ENCODE results near the gene CDH13. TPM values are rescaled to one million over a fixed set of nuclear protein-coding genes. Genes with fewer than 3 reads are reported as not detected.
A peak's percentile ranks its signal among the peaks of the same experiment; 100 is the strongest.

The CDH13 gene
- polyA plus RNA-seq, 6 donors from 2014 or later, result 0.04 to 0.29 (median 0.19) TPM; not detected in 1

DNA sequence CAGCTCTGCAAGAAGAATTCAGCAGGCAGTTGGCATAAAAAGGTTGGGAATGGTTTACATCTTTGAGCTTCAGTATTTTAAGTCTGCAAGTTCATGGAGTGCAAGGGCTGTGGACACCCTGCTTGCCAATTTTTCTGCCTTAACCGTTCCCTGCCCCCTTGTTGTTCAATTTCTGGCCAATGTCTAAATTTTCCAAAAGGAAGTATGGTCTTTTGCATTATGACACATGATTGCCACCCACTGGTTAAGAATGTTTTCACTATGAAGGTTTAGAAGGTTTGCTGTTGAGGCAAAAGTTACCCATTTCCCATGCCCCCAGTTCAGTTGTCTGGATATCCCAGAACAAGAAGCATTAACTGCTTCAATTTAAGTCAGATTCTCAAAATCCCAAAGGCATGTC lies 441.9 kb downstream of the CDH13 start:
- H3K4me3 Mint-ChIP-seq, result no peak overlapping the region

DNA sequence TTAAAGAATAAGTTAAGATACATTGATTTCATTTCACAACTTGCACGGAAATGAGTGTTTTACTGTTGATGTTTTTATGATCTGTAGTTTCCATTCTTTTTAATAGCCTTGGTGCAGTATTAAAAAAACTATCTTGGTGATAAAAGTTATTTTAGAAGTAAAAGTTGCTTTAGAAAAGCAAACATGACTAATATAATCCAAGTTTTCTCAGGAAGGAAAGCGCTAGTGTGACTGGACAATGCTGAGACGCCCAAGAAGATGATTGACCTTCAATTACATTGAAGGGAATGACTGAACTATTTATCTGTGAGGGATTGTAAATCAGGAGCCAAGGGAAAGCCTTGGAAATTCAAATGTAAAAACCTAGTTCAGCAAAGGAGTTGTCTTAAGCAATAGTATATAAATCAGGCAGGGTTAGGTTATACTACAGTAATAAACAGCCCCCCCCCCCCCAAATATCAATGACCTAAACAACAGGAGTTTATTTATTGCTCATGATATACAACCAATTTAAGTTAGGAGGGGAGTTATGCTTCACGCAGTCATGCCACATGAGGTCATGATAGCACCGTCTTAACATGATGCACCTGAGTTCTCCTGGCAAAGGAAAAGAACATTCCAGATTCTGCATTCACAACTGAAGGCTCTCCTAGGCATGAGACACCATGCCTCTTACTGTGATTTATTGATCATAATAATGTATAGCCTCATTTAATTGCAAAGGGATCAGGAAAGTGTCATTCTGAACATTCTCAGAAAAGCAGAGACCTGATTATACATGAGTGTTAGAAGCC lies 443.8 kb downstream of the CDH13 start:
- H3K4me3 Mint-ChIP-seq, result no peak overlapping the region
- H3K27ac Mint-ChIP-seq, result no peak overlapping the region
- H3K4me1 Mint-ChIP-seq, result no peaks in the 10 kb centered on the region

More for the DNA sequence above, 441.9 kb downstream of the CDH13 start:
- Mint-ChIP-seq H3K27ac (no peak overlapping the region), H3K27me3 (peaks cover 0 to 4% (median 0%) of the 10 kb centered on the region in 3 donors), H3K36me3 (no peaks in the 10 kb centered on the region), H3K9me3 (peaks cover 0 to 17% (median 6%) of the 10 kb centered on the region in 7 donors), H3K4me1 (no peaks in the 10 kb centered on the region)
- ATAC-seq (ENCODE audit: low read depth in 2 of 2), result no peak
- DNase-seq, result no peak

DNA sequence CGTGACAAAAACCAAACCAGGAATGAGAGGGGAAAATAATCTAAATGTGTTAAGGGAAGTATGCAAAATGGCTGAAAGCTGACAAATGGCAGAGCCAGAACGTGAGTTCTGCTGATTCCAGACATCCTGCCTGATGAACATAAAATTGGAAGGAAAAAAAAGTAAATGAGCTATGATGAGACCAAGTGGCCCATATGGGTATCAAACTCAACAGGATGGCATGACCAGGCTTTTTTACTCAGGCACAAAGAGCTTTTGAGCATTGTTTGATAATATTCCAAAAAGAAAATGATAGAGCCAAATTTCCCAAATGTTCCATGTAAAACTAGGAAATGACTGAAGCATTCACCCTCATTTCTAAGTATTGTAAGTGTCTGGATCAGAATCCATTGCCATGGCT lies 449.2 kb downstream of the CDH13 start:
- Mint-ChIP-seq H3K4me1 (no peaks in the 10 kb centered on the region), H3K36me3 (no peaks in the 10 kb centered on the region), H3K9me3 (peaks cover 0 to 7% (median 2%) of the 10 kb centered on the region in 7 donors), H3K4me3 (no peak overlapping the region), H3K27ac (no peak overlapping the region), H3K27me3 (peaks cover 0 to 3% (median 0%) of the 10 kb centered on the region in 3 donors)
- DNase-seq, result no peak
- ATAC-seq (ENCODE audit: low read depth in 2 of 2), result no peak

More for the DNA sequence above, 443.8 kb downstream of the CDH13 start:
- ATAC-seq (ENCODE audit: low read depth in 2 of 2), result no peak
- DNase-seq, result no peak
- peaks cover 0 to 1% (median 0%) of the 10 kb centered on the region in 3 donors for H3K27me3 Mint-ChIP-seq
- H3K9me3 Mint-ChIP-seq, result peaks cover 0 to 19% (median 4%) of the 10 kb centered on the region in 7 donors
- H3K36me3 Mint-ChIP-seq, result no peaks in the 10 kb centered on the region

DNA sequence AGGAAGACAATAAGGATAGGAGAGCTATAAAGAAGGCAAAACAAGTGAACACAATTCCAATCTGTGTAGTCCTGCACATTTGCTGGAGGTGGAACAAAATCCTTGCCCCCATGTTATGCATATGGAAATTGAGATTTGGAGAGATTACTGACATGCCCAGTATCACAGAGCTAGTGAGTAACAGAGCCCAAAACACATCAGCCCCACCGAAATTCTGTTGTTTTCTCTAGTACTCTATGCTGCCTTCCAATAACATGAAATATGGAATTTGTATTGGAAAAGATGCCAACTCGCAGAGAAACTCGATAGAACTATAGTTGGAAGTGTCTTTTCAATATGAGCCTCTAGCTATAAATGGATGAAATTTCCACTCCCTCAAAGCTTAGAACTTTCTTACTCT lies 456.6 kb downstream of the CDH13 start:
- DNase-seq (no peak), ATAC-seq (ENCODE audit: low read depth in 2 of 2) (no peak)
- H3K36me3 Mint-ChIP-seq, result no peaks in the 10 kb centered on the region
- H3K4me1 Mint-ChIP-seq, result no peaks in the 10 kb centered on the region
- H3K27me3 Mint-ChIP-seq, result peaks cover 0 to 4% (median 0%) of the 10 kb centered on the region in 3 donors
- H3K4me3 Mint-ChIP-seq, result no peak overlapping the region
- H3K27ac Mint-ChIP-seq, result no peak overlapping the region
- H3K9me3 Mint-ChIP-seq, result peaks cover 0 to 9% (median 2%) of the 10 kb centered on the region in 7 donors

DNA sequence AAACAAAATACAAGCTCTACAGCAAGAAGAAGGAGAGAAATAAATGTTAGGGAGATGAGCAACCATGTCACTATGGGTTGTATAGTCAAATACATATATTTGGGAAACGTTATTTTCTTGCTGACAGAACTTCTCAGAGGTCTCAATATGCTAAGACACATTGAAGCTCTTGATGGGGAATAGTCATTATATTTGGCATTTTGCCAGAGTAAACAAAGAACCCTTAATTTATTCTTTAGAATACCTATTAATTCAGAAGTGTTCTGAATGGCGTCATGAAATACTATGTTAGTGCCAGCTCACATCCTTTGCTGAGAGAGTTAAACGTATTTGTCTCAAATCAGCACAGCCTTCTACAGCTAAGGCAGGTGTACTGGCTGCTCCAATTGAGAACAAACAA lies 458.9 kb downstream of the CDH13 start:
- ATAC-seq (ENCODE audit: low read depth in 2 of 2) (no peak), DNase-seq (no peak)
- H3K36me3 Mint-ChIP-seq, result no peaks in the 10 kb centered on the region
- H3K27me3 Mint-ChIP-seq, result peaks cover 0 to 4% (median 0%) of the 10 kb centered on the region in 3 donors
- peaks cover 0 to 9% (median 2%) of the 10 kb centered on the region in 7 donors for H3K9me3 Mint-ChIP-seq
- no peak overlapping the region for H3K27ac Mint-ChIP-seq
- H3K4me3 Mint-ChIP-seq, result no peak overlapping the region
- H3K4me1 Mint-ChIP-seq, result no peaks in the 10 kb centered on the region

DNA sequence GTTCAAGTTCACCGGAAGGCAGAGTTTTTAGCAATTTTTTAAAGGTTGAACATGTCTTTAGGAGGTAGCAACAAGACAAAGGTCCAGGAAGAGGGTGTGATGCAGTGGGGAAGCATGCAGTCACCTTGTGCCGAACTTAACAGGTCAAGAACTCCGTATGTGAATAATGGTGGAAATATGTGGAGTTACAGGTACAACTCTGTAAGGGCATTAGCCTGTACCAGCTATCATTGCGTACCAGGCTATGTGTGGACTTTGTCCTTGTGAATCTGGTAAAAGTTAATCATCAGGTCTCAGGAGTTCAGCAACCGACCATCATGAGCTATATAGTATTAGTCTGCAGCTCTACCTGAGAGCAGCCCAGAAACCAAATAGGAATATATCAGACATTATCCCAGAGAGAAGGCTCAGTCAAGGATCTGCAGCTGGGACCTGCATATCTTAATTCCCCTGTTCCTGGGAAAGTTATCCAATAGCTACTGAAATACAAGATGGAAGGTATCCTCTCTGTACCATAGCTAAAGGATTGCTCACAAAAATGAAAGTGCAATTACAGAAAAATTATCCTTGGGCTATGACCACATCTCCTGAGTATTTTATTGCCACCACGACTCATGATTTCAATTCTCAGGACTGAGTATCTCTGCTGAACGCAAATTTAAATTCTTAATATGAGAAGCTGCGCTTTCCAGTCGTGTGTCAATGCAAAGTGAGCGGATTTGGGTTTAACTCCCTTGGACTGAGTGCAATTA lies 469.3 kb downstream of the CDH13 start:
- Mint-ChIP-seq H3K9me3 (peaks cover 2 to 21% (median 14%) of the 10 kb centered on the region in 7 donors), H3K4me1 (no peaks in the 10 kb centered on the region), H3K36me3 (no peaks in the 10 kb centered on the region), H3K27me3 (peaks cover 0 to 10% (median 0%) of the 10 kb centered on the region in 3 donors), H3K27ac (peak overlapping the region in 1 of 6 donors; percentile 8), H3K4me3 (no peak overlapping the region)
- ATAC-seq (ENCODE audit: low read depth in 2 of 2) (no peak), DNase-seq (no peak)

DNA sequence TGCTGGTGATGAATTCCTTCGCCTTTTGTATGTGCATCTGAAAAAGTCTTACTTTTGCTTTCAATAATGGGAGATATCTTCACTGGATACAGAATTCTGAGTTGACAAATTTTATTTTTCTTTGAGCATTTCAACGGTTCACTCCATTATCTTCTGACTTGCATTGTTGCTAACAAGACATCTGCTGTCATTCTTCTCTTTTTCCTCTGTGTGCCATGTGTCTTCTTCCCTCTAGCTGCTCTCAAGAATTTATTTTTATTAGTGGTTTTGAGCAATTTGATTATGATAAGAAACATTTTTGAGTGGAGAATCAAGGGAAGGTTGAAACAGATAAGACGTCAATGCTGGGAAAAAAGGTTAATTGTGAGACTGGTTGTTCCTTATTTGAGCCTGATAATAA lies 471.8 kb downstream of the CDH13 start:
- no peak overlapping the region for H3K4me3 Mint-ChIP-seq
- DNase-seq (no peak), ATAC-seq (ENCODE audit: low read depth in 2 of 2) (no peak)
- H3K27me3 Mint-ChIP-seq, result peaks cover 5 to 9% (median 8%) of the 10 kb centered on the region in 3 donors
- H3K36me3 Mint-ChIP-seq, result no peaks in the 10 kb centered on the region
- H3K27ac Mint-ChIP-seq, result no peak overlapping the region
- no peaks in the 10 kb centered on the region for H3K4me1 Mint-ChIP-seq
- H3K9me3 Mint-ChIP-seq, result peaks cover 2 to 25% (median 16%) of the 10 kb centered on the region in 7 donors

DNA sequence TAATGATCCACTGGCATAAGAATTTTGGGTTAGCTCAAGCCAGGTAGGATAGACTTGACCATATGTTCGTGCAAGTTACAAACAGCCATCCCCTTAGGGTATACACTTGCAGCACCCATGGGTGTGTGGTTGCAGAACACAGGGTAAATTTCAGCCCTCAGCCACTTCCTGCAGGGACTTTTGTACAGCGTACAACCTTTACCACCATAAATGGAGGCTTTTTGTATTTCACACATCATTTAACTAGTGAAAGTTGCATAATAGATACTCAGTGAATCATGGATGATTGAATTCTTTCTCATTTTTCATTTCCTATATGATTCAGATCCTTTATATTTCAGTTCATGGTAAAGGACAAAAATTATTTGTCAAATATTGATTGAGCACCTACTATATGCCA lies 473.9 kb downstream of the CDH13 start:
- Mint-ChIP-seq H3K36me3 (peaks cover 0 to 8% of the 10 kb centered on the region in 2 donors), H3K9me3 (peaks cover 1 to 25% (median 16%) of the 10 kb centered on the region in 7 donors), H3K4me3 (no peak overlapping the region), H3K27ac (no peak overlapping the region), H3K27me3 (peaks cover 4 to 22% (median 7%) of the 10 kb centered on the region in 3 donors), H3K4me1 (no peaks in the 10 kb centered on the region)
- DNase-seq (no peak), ATAC-seq (ENCODE audit: low read depth in 2 of 2) (no peak)

DNA sequence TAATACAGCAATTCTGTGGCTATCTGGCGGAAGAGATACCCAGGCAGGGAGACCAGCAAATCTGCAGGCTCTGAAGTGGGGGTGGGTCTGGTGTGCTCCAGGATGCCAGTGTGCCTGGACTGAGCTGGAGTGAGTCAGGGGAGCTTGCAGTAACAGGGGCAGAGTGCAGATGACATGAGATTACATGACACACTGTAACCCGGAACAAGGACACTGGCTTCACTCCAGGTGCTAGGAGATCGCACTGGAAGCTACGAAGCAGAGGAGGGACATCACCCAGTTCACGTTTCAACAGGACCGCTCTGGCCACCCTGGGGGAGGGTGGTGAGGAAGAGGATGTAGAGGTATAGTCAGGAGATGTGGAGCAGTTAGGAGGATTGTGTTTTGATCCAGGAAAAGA lies 475.6 kb downstream of the CDH13 start:
- peaks cover 0 to 8% of the 10 kb centered on the region in 2 donors for H3K36me3 Mint-ChIP-seq
- ATAC-seq (ENCODE audit: low read depth in 2 of 2) (no peak), DNase-seq (no peak)
- peaks cover 0 to 22% (median 11%) of the 10 kb centered on the region in 3 donors for H3K27me3 Mint-ChIP-seq
- H3K27ac Mint-ChIP-seq, result no peak overlapping the region
- no peak overlapping the region for H3K4me3 Mint-ChIP-seq
- H3K4me1 Mint-ChIP-seq, result no peaks in the 10 kb centered on the region
- H3K9me3 Mint-ChIP-seq, result peaks cover 0 to 25% (median 13%) of the 10 kb centered on the region in 7 donors

DNA sequence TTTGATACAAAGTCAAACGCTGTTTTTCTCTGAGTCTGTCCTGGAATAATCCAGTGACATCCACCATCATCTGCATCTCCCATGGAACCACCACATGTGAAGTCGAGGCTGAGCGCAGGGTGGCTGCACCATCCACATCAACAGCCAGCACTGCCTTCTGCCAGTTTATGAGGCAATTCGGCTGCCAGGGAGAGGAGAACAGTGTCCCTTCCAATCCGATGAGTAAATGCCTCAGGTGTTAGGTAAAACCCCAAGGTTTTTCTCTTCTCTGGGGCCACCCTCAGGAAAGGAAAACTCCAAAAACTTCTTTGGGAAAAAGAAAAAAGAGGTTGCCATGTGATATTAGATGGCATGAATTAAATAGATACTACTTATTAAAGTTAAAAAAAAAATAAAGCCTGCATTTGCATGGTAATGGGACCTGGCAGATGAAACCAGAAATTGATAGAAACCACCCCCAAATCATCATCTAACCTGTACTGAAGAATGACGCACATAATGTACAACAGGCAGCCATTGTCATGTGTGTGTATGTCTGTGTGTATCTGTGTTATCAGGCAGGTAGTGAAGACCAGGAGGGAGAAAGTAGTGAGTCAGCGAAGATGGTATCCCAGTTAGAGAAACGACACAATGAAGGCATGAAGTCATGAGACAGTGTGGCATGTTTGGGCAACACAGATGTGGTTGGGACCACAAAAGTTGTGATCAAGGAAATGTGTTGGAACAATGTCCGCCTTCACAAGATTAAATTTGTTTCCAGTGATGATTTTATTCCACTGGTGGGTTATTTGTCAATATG lies 478.7 kb downstream of the CDH13 start:
- H3K4me3 Mint-ChIP-seq, result no peak overlapping the region
- H3K27me3 Mint-ChIP-seq, result peaks cover 5 to 40% (median 11%) of the 10 kb centered on the region in 3 donors
- H3K4me1 Mint-ChIP-seq, result no peaks in the 10 kb centered on the region
- ATAC-seq (ENCODE audit: low read depth in 2 of 2), result no peak
- DNase-seq, result no peak
- peaks cover 0 to 13% (median 3%) of the 10 kb centered on the region in 7 donors for H3K9me3 Mint-ChIP-seq
- H3K27ac Mint-ChIP-seq, result no peak overlapping the region
- H3K36me3 Mint-ChIP-seq, result peaks cover 0 to 8% of the 10 kb centered on the region in 2 donors

DNA sequence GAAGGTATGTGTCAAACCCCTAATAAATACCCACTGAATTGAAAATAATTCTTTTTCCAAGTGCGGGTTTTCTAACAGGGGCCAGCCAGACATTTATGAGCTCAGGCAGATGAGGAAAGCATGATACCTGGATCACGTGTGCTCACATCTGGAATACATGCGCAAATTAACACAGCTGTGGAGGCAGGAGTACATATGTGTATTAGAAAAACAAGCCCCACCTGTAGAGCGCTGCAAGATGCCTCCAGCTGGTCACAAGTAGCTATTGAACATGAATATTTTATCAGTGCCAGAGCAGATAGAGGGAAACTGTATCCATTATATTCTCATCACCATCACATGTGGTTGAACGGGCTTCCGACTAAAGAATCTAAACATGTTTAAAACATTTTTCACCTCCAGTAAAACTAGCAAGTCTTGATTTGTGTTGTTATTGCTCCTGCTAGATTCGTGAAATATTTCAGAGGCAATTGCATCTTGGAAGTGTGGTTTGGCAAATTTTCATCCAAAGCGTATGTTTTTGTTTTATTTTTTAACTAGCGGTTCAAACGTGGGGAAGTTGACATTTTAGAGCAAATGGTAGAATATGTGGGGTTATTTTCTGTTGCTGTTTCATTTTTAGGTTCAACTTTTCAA lies 482.8 kb downstream of the CDH13 start:
- H3K4me1 Mint-ChIP-seq, result no peaks in the 10 kb centered on the region
- no peaks in the 10 kb centered on the region for H3K36me3 Mint-ChIP-seq
- no peak for DNase-seq
- peaks cover 5 to 21% (median 14%) of the 10 kb centered on the region in 3 donors for H3K27me3 Mint-ChIP-seq
- ATAC-seq (ENCODE audit: low read depth in 2 of 2), result no peak
- no peak overlapping the region for H3K4me3 Mint-ChIP-seq
- H3K9me3 Mint-ChIP-seq, result no peaks in the 10 kb centered on the region
- no peak overlapping the region for H3K27ac Mint-ChIP-seq

DNA sequence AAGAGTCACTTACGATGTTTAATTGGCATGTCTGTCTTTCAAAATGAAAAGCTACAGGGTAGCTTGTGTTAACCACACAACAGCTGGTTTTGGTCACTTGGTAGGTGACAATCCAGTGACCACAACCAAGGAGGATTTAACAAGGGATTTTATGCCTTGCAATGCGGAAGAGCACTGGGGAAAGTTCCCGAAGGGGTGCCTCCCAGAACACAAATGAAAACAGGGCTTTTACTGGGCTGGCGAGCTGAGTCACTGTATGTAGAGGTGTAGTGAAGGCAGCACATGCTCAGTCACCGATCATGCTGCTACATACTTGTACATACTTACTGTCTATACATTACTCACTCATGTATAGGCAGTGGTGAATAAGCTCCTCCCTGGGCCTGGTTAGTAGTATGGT lies 483.5 kb downstream of the CDH13 start:
- peaks cover 5 to 18% (median 14%) of the 10 kb centered on the region in 3 donors for H3K27me3 Mint-ChIP-seq
- no peaks in the 10 kb centered on the region for H3K36me3 Mint-ChIP-seq
- no peak overlapping the region for H3K4me3 Mint-ChIP-seq
- H3K27ac Mint-ChIP-seq, result no peak overlapping the region
- no peak for ATAC-seq (ENCODE audit: low read depth in 2 of 2)
- H3K4me1 Mint-ChIP-seq, result no peaks in the 10 kb centered on the region
- no peak for DNase-seq
- H3K9me3 Mint-ChIP-seq, result no peaks in the 10 kb centered on the region

DNA sequence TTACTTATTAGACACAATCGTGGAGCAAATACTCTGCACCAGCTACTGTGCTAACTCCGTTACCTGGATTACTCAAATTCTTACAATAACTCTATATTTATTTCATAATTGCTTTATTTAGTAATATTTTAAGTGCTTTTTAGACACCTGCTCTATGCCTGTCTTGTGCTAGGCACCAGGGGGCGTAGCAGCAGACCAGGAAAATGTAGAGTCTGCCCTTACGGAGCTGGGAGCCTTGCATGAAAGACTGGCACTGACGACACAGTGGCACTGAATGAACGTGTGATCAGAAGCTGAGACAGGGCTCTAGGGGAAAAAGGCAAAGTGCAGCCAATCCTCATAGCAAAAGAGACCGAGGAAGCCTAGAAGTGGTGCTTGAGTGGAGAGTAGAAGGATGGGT lies 486.5 kb downstream of the CDH13 start:
- ATAC-seq (ENCODE audit: low read depth in 2 of 2), result no peak
- H3K4me1 Mint-ChIP-seq, result no peaks in the 10 kb centered on the region
- H3K27ac Mint-ChIP-seq, result no peak overlapping the region
- no peaks in the 10 kb centered on the region for H3K9me3 Mint-ChIP-seq
- H3K27me3 Mint-ChIP-seq, result peaks cover 5 to 12% (median 10%) of the 10 kb centered on the region in 3 donors
- H3K36me3 Mint-ChIP-seq, result no peaks in the 10 kb centered on the region
- H3K4me3 Mint-ChIP-seq, result no peak overlapping the region
- DNase-seq, result no peak

Data from naive B cell (primary cell).